GM23338 (cell line): Measurements from ENCODE around the gene FAM53B. TPM values are rescaled to one million over a fixed set of nuclear protein-coding genes. Genes with fewer than 3 reads are reported as not detected.

Source experiments
- ATAC-seq: fragments of 200-7000 bp; cut with Tn5 transposase; 3 replicates; pipeline ENCODE4 v1.9.1; 2020
- DNase-seq: peaks from one replicate; pipeline ENCODE4 v3.0.0-alpha.2; 2015; ENCODE audit warnings: low spot score
- H2AFZ ChIP-seq: fragments of 200-600 bp; sonication (generic); 2 replicates; pipeline ENCODE4 v1.8.0; 2016; ENCODE audit warnings: antibody characterized with exemption, mild to moderate bottlenecking, moderate library complexity
- H3F3A ChIP-seq: fragments of 200-600 bp; sonication (generic); replicated peaks from 2 replicates; pipeline ENCODE4 v1.8.0; 2017; ENCODE audit warnings: antibody characterized with exemption, mixed run types, low read depth
- H3K27ac ChIP-seq: fragments of 200-600 bp; sonication (generic); 2 replicates; pipeline ENCODE4 v1.6.1; 2016; ENCODE audit warnings: low read depth
- H3K27me3 ChIP-seq: fragments of 200-600 bp; sonication (generic); 2 replicates; pipeline ENCODE4 v1.8.0; 2016; ENCODE audit warnings: mild to moderate bottlenecking, mixed run types, moderate library complexity; ENCODE audit not compliant: insufficient read depth
- H3K36me3 ChIP-seq: fragments of 200-600 bp; sonication (generic); 2 replicates; pipeline ENCODE4 v1.8.0; 2016; ENCODE audit warnings: mild to moderate bottlenecking; ENCODE audit not compliant: insufficient read depth
- H3K4me1 ChIP-seq: fragments of 200-600 bp; sonication (generic); 2 replicates; pipeline ENCODE4 v1.8.0; 2016; ENCODE audit warnings: mild to moderate bottlenecking, moderate library complexity; ENCODE audit not compliant: insufficient read depth
- H3K4me2 ChIP-seq: fragments of 200-600 bp; sonication (generic); 2 replicates; pipeline ENCODE4 v1.7.1; 2017; ENCODE audit warnings: mixed run types
- H3K4me3 ChIP-seq: fragments of 200-600 bp; sonication (generic); 2 replicates; pipeline ENCODE4 v1.6.1; 2016; ENCODE audit warnings: mixed run types
- H3K79me2 ChIP-seq: fragments of 200-600 bp; sonication (generic); replicated peaks from 2 replicates; pipeline ENCODE4 v1.8.0; 2017; ENCODE audit warnings: mild to moderate bottlenecking; ENCODE audit not compliant: insufficient read depth
- H3K9me2 ChIP-seq: fragments of 200-600 bp; sonication (generic); 2 replicates; pipeline ENCODE4 v1.8.0; 2017; ENCODE audit not compliant: insufficient read depth
- H4K20me1 ChIP-seq: fragments of 200-600 bp; sonication (generic); replicated peaks from 2 replicates; pipeline ENCODE4 v1.8.0; 2017; ENCODE audit warnings: mild to moderate bottlenecking; ENCODE audit not compliant: insufficient read depth
- H3K27ac Mint-ChIP-seq: 2 replicates; pipeline ENCODE4 v1.8.0; 2020; ENCODE audit warnings: inconsistent platforms, mild to moderate bottlenecking, moderate library complexity, mixed read lengths
- H3K27me3 Mint-ChIP-seq: 3 replicates; pipeline ENCODE4 v1.8.0; 2022; ENCODE audit warnings: low read depth, mild to moderate bottlenecking, moderate library complexity, mixed read lengths, inconsistent platforms; ENCODE audit not compliant: insufficient read depth, poor library complexity
- H3K36me3 Mint-ChIP-seq: 3 replicates; pipeline ENCODE4 v1.8.0; 2021; ENCODE audit warnings: low read depth, mild to moderate bottlenecking, inconsistent platforms, moderate library complexity, mixed read lengths
- H3K4me1 Mint-ChIP-seq: 3 replicates; pipeline ENCODE4 v1.8.0; 2020; ENCODE audit warnings: mild to moderate bottlenecking, inconsistent platforms, mixed read lengths
- H3K4me3 Mint-ChIP-seq: 3 replicates; pipeline ENCODE4 v1.8.0; 2021; ENCODE audit warnings: moderate library complexity, mild to moderate bottlenecking, inconsistent platforms, mixed read lengths
- H3K9me3 Mint-ChIP-seq: 3 replicates; pipeline ENCODE4 v1.8.0; 2020; ENCODE audit warnings: moderate library complexity, mild to moderate bottlenecking, inconsistent platforms, mixed read lengths
- ETS1 ChIP-seq: IDR thresholded peaks from 2 replicates; pipeline ENCODE4 v1.6.1; 2016; ENCODE audit warnings: antibody characterized with exemption
- ZNF331 ChIP-seq: fragments of 250-450 bp; sonication (Bioruptor Pico); IDR thresholded peaks from 2 replicates; pipeline ENCODE4 v1.5.0; 2020; ENCODE audit warnings: low read depth, mild to moderate bottlenecking, moderate library complexity
- ZNF462 ChIP-seq: fragments of 250-450 bp; sonication (Bioruptor Pico); IDR thresholded peaks from 2 replicates; pipeline ENCODE4 v1.5.0; 2020; ENCODE audit warnings: mild to moderate bottlenecking, moderate library complexity
- polyA plus RNA-seq: library from polyadenylated mRNA; unstranded; fragments of >200 nt; fragmentation: Nextera tagmentation; extraction: Ambion mirVana; gene quantifications from 2 replicates; pipeline ENCODE4 v1.2.1, GENCODE V29; 2016
- total RNA-seq: library from RNA; depleted of rRNA; stranded (reverse); fragments of >200 nt; shearing (Covaris generic); gene quantifications from 2 replicates; pipeline ENCODE4 v1.2.3, GENCODE V29; 2014

FAM53B gene
- total and polyA plus RNA-seq, 2 experiments from 2014 or later: 3.0 to 20.3 TPM

GRCh38 chr10:124674768-124675222, 69.4 kb downstream of the FAM53B start (continued):
- no peak for TF ChIP-seq ZNF462 (CRISPR knock-in tag)

GRCh38 chr10:124672181-124672638, 72.0 kb downstream of the FAM53B start:
- Histone ChIP-seq H3K36me3 (no peaks in the 10 kb centered on the region), H3K79me2 (no peaks in the 10 kb centered on the region), H4K20me1 (no peaks in the 10 kb centered on the region; the same call in 1 of the 2 replicates), H3K27ac (peak overlapping the region; percentile 55; the same call in 1 of the 2 replicates), H3K4me1 (0 out of 2 replicates have a peak, but pooled peaks cover 7% of the 10 kb centered on the region), H3K27me3 (no peaks in the 10 kb centered on the region), H3K9me2 (no peaks in the 10 kb centered on the region), H3K4me3 (no peak overlapping the region), H3F3A (no peaks in the 10 kb centered on the region), H3K4me2 (no peak overlapping the region), H2AFZ (no peak overlapping the region)
- Mint-ChIP-seq H3K4me1 (peaks cover 33% of the 10 kb centered on the region), H3K36me3 (no peaks in the 10 kb centered on the region; the same call in 2 of the 3 replicates), H3K9me3 (no peaks in the 10 kb centered on the region), H3K4me3 (no peak overlapping the region), H3K27me3 (peaks cover 9% of the 10 kb centered on the region), H3K27ac (no peak overlapping the region)
- DNase-seq (peak; percentile 29), ATAC-seq (peak; percentile 14)
- TF ChIP-seq ETS1: no peak
- TF ChIP-seq ZNF462 (CRISPR knock-in tag): no peak
- no peak for TF ChIP-seq ZNF331 (CRISPR knock-in tag)
